Limb (tissue), 2 donors: ENCODE data around the gene BAD.
A peak's percentile ranks its signal among the peaks of the same experiment; 100 is the strongest.

Experiments used
- DNase-seq, 2 donors: peaks; one replicate each; pipeline ENCODE4 v3.0.0-alpha.2; 2016; ENCODE audit errors: extremely low spot score in 2 of 2

BAD gene

GRCh38 chr11:64281957-64282770, 2.3 kb downstream of the BAD start:
- no peak for DNase-seq

GRCh38 chr11:64278576-64279190, 5.8 kb downstream of the BAD start:
- no peak for DNase-seq

GRCh38 chr11:64276653-64277431, 7.6 kb downstream of the BAD start:
- DNase-seq, result no peak

GRCh38 chr11:64275841-64276240, 8.6 kb downstream of the BAD start:
- no peak for DNase-seq

GRCh38 chr11:64275031-64275800, 9.2 kb downstream of the BAD start:
- DNase-seq, result no peak

- peak; percentile 98 to 100 for DNase-seq
These were observed 14.8 kb downstream of the BAD start for GRCh38 chr11:64269540-64270220.

GRCh38 chr11:64268893-64269539, 15.4 kb downstream of the BAD start:
- no peak for DNase-seq

GRCh38 chr11:64268025-64268892, 16.2 kb downstream of the BAD start:
- no peak for DNase-seq

- DNase-seq, result no peak
These were observed 17.1 kb downstream of the BAD start for GRCh38 chr11:64267207-64267945.

- no peak for DNase-seq
These were observed 18.1 kb downstream of the BAD start for GRCh38 chr11:64266339-64266738.

- DNase-seq, result no peak
These were observed 19.0 kb downstream of the BAD start for GRCh38 chr11:64265176-64266160.

GRCh38 chr11:64264371-64264852, 20.1 kb downstream of the BAD start:
- no peak for DNase-seq

- DNase-seq, result no peak
These were observed 20.5 kb downstream of the BAD start for GRCh38 chr11:64263947-64264317.

GRCh38 chr11:64263021-64263946, 21.2 kb downstream of the BAD start:
- no peak for DNase-seq

GRCh38 chr11:64262271-64263002, 22.0 kb downstream of the BAD start:
- DNase-seq, result no peak
